Endodermal cell (in vitro differentiated cells): Measurements from ENCODE around the gene TRPV5. TPM values are rescaled to one million over a fixed set of nuclear protein-coding genes. Genes with fewer than 3 reads are reported as not detected.

Source experiments
- DNase-seq: peaks from one replicate; pipeline ENCODE4 v3.0.0-alpha.2; 2017
- H3K27ac ChIP-seq: 2 replicates; pipeline ENCODE4 v1.5.1; 2013; ENCODE audit warnings: mild to moderate bottlenecking, low read depth, low read length, moderate library complexity
- H3K27me3 ChIP-seq: 2 replicates; pipeline ENCODE4 v1.6.1; 2013; ENCODE audit warnings: mild to moderate bottlenecking, low read length, moderate library complexity; ENCODE audit not compliant: insufficient read depth, control insufficient read depth, poor library complexity, severe bottlenecking
- H3K36me3 ChIP-seq: 2 replicates; pipeline ENCODE4 v1.7.0; 2013; ENCODE audit warnings: mild to moderate bottlenecking, low read length, moderate library complexity; ENCODE audit not compliant: control insufficient read depth, insufficient read depth
- H3K4me1 ChIP-seq: one replicate; pipeline ENCODE4 v1.7.0; 2013; ENCODE audit warnings: low read length; ENCODE audit not compliant: control insufficient read depth, insufficient read depth
- H3K4me3 ChIP-seq: 2 replicates; pipeline ENCODE4 v1.5.1; 2013; ENCODE audit warnings: mild to moderate bottlenecking, low read length, moderate library complexity
- H3K9ac ChIP-seq: 2 replicates; pipeline ENCODE4 v1.6.1; 2013; ENCODE audit warnings: mild to moderate bottlenecking, low read length, moderate library complexity; ENCODE audit not compliant: poor library complexity, severe bottlenecking; ENCODE audit errors: extremely low read depth
- H3K9me3 ChIP-seq: 2 replicates; pipeline ENCODE4 v1.6.1; 2013; ENCODE audit warnings: mild to moderate bottlenecking, low read length, moderate library complexity; ENCODE audit not compliant: control insufficient read depth
- H3K27ac Mint-ChIP-seq: 2 replicates; pipeline ENCODE4 v1.8.0; 2020; ENCODE audit warnings: mixed read lengths
- H3K27me3 Mint-ChIP-seq: 2 replicates; pipeline ENCODE4 v1.8.0; 2021; ENCODE audit warnings: mild to moderate bottlenecking, mixed read lengths; ENCODE audit not compliant: insufficient read depth
- H3K36me3 Mint-ChIP-seq: 2 replicates; pipeline ENCODE4 v1.8.0; 2020; ENCODE audit warnings: low read depth, mixed read lengths
- H3K4me1 Mint-ChIP-seq: 2 replicates; pipeline ENCODE4 v1.8.0; 2020; ENCODE audit warnings: mixed read lengths
- H3K4me3 Mint-ChIP-seq: 2 replicates; pipeline ENCODE4 v1.8.0; 2020; ENCODE audit warnings: mild to moderate bottlenecking, moderate library complexity, mixed read lengths
- H3K9me3 Mint-ChIP-seq: 2 replicates; pipeline ENCODE4 v1.8.0; 2020; ENCODE audit warnings: mild to moderate bottlenecking, mixed read lengths
- WGBS, 2 experiments: methylation state at CpG; one replicate each; pipeline versions ENCODE4 v1.1.5 to v1.1.7; 2013; ENCODE audit warnings: missing lambda C conversion rate in 2 of 2, mixed read lengths in 1 of 2; ENCODE audit not compliant: insufficient coverage in 1 of 2, insufficient read length in 1 of 2; 5-methylcytosine and 5-hydroxymethylcytosine counted together
- total RNA-seq, 2 donors: library from RNA; stranded (reverse); fragmentation: NEBNext Ultra II Directional in 1 of 2; extraction: Animal tissue kit (Norgen Biotek cat#: 25700) in 1 of 2; gene quantifications; 2 replicates in 1 of 2; 3 replicates in 1 of 2; pipeline ENCODE4 v1.2.1, GENCODE V29; 2021
- TF ChIP-seq, protein P1 (sequence below): fragments of 200-600 bp; sonication (generic); conservative IDR thresholded peaks from 2 replicates; pipeline ENCODE4 v1.5.0; 2021; ENCODE audit warnings: antibody characterized with exemption, mild to moderate bottlenecking

Gene TRPV5
- total RNA-seq, 2 donors from 2014 or later: 0.15 to 0.22 TPM

- H3K27me3 ChIP-seq: no peaks in the 10 kb centered on the region
- H3K27me3 Mint-ChIP-seq: peaks cover 40% of the 10 kb centered on the region
- 94 to 95% methylated on average over 8 to 11 of the region's 11 CpGs for WGBS, 2 experiments
- H3K4me3 ChIP-seq: no peak overlapping the region
- no peaks in the 10 kb centered on the region for H3K4me1 ChIP-seq
- H3K36me3 ChIP-seq: no peaks in the 10 kb centered on the region
- no peak overlapping the region for H3K27ac Mint-ChIP-seq
- H3K36me3 Mint-ChIP-seq: no peaks in the 10 kb centered on the region
- H3K9me3 ChIP-seq: no peaks in the 10 kb centered on the region
- DNase-seq: no peak
- peaks cover 5% of the 10 kb centered on the region for H3K4me1 Mint-ChIP-seq
- TF ChIP-seq, protein P1, sequence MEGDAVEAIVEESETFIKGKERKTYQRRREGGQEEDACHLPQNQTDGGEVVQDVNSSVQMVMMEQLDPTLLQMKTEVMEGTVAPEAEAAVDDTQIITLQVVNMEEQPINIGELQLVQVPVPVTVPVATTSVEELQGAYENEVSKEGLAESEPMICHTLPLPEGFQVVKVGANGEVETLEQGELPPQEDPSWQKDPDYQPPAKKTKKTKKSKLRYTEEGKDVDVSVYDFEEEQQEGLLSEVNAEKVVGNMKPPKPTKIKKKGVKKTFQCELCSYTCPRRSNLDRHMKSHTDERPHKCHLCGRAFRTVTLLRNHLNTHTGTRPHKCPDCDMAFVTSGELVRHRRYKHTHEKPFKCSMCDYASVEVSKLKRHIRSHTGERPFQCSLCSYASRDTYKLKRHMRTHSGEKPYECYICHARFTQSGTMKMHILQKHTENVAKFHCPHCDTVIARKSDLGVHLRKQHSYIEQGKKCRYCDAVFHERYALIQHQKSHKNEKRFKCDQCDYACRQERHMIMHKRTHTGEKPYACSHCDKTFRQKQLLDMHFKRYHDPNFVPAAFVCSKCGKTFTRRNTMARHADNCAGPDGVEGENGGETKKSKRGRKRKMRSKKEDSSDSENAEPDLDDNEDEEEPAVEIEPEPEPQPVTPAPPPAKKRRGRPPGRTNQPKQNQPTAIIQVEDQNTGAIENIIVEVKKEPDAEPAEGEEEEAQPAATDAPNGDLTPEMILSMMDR: no peak
- H3K9ac ChIP-seq: no peak overlapping the region
- no peak overlapping the region for H3K27ac ChIP-seq
- H3K4me3 Mint-ChIP-seq: no peak overlapping the region
- no peaks in the 10 kb centered on the region for H3K9me3 Mint-ChIP-seq
These were observed 3.3 kb downstream of the TRPV5 start for GRCh38 chr7:142930126-142930730.

DNA sequence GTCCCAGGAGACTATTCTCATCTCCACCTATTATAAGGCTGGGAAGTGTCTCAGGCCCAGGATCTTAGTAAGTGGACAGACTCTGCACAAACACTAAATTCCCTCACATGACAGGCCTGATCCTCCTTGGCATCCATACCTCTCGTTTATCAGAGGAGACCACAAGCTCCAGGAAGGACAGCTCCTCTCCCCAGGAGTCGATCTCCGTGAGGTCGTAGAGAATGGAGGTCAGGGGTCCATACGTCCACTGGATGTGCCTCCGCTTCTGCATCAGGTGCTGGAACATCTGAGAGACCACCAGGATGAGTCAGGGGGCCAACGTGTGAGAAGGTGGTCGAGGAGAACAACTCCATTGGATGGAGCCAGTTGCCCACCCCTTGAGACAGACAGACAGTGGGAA, 5.6 kb downstream of the TRPV5 start:
- DNase-seq: no peak
- no peak overlapping the region for H3K27ac ChIP-seq
- H3K4me1 ChIP-seq: no peaks in the 10 kb centered on the region
- WGBS, 2 experiments: 82 to 83% methylated on average over 8 of the region's 8 CpGs
- no peaks in the 10 kb centered on the region for H3K27me3 ChIP-seq
- Mint-ChIP-seq H3K4me1 (peaks cover 12% of the 10 kb centered on the region), H3K27ac (no peak overlapping the region), H3K36me3 (no peaks in the 10 kb centered on the region), H3K27me3 (peaks cover 42% of the 10 kb centered on the region), H3K9me3 (no peaks in the 10 kb centered on the region), H3K4me3 (no peak overlapping the region)
- no peaks in the 10 kb centered on the region for H3K9me3 ChIP-seq
- TF ChIP-seq, protein P1: no peak
- H3K9ac ChIP-seq: no peak overlapping the region
- H3K36me3 ChIP-seq: no peaks in the 10 kb centered on the region
- no peak overlapping the region for H3K4me3 ChIP-seq

- H3K4me3 ChIP-seq: no peak overlapping the region
- Mint-ChIP-seq H3K9me3 (no peaks in the 10 kb centered on the region), H3K4me3 (no peak overlapping the region), H3K36me3 (no peaks in the 10 kb centered on the region), H3K27me3 (peaks cover 40% of the 10 kb centered on the region), H3K27ac (no peak overlapping the region), H3K4me1 (peaks cover 8% of the 10 kb centered on the region)
- H3K4me1 ChIP-seq: no peaks in the 10 kb centered on the region
- TF ChIP-seq, protein P1: no peak
- WGBS, 2 experiments: 82 to 87% methylated on average over 3 to 6 of the region's 7 CpGs
- no peak overlapping the region for H3K9ac ChIP-seq
- H3K36me3 ChIP-seq: no peaks in the 10 kb centered on the region
- H3K27ac ChIP-seq: no peak overlapping the region
- no peaks in the 10 kb centered on the region for H3K9me3 ChIP-seq
- H3K27me3 ChIP-seq: no peaks in the 10 kb centered on the region
- DNase-seq: no peak
These were observed 6.3 kb downstream of the TRPV5 start for GRCh38 chr7:142927085-142927745.
